GM21825 (cell line): ENCODE data around the gene KRTAP5-2.

Experiments
- ATAC-seq: cut with Tn5 transposase; IDR thresholded peaks from one replicate; pipeline ENCODE4 v1.9.1; 2021; ENCODE audit warnings: mild to moderate bottlenecking, moderate library complexity; ENCODE audit not compliant: unreplicated experiment

The KRTAP5-2 gene

GRCh38 chr11:1557051-1557884 is 40.8 kb downstream of the KRTAP5-2 start:
- no peak for ATAC-seq

DNA sequence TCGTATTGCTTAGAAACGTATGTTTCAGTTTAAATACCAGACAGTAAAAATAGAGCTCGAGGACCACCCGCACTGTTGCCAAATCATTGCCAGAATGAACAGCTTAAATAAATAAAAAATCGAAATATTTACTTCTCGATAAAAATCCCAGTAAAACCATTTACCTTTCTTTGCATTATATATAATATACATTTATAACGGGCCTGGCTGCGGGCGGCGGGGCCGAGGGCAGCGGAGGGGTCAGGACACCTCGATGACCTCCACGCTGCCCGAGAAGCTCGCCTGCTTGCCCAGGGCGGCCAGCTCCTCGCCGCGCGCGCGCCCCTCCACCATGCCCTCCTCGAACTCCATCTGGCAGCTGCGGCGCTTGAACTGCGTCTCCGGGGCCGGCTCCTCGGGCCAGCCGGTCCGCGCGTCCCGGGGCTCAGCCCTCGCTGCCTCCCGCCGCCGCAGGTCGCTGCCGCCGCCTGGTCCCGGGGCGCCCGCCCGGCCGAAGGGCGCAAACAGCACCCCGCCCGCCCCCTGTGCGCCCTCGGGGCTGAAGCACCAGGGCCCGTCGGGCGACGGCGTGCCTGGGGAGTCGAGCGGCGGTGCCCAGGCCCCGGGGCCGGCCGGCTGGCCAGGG is 41.7 kb downstream of the KRTAP5-2 start:
- no peak for ATAC-seq

DNA sequence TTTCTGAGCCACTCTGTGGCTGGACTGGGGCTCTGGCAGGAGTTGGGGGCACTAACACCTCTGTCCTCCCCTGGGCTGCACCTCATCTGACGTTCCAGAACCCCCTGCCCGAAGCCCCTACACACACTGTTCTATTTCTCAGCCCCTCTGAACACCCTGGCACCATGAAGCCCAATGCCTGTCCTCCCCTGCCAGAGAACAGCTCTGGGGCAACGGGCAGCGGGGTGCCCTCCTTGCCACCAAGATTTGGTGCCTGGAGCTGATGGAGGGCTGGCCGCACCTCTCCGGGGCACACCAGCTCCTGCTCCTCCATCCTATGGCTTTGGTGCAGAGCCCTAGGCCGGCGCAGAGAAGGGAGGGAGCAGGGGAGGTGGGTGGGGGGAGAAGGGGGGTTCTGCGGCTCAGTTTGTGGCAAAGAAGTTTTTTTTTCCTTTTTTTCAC is 42.4 kb downstream of the KRTAP5-2 start:
- ATAC-seq: no peak

DNA sequence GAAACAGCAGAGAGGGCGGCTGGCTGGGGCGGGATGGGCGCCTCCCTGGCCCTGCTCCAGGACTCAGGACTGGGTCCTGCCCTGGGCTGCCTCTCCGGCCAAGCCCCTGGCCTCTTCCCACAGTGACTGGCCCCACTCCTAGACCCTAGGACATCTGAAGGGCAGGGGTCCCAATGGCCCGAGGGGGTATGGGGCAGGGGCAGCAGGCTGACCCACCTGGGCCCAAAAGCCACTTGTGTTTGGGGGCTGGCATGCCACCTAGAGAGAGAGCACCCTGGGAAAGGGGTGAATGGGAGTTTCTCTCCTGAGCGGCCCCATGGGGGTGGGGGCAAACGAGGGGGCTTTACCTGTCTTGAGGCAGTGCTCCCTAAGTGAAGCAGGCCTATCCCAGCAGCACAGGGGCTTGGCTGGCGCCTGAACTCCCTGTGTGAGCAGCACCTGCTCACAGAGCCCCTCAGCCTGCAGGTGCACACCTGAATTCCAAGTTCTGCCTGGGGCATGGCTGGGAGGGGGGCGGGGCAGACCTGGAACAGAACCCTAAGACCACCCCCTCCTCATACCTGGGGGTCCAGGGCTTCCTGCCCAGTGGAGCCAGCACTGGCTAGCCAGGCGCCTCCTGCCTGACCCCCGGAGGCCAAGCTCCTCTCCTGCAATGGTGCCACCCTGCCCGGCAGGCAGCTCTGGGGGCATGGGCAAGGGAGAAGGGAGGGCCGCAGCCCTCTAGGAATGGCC is 42.9 kb downstream of the KRTAP5-2 start:
- no peak for ATAC-seq

DNA sequence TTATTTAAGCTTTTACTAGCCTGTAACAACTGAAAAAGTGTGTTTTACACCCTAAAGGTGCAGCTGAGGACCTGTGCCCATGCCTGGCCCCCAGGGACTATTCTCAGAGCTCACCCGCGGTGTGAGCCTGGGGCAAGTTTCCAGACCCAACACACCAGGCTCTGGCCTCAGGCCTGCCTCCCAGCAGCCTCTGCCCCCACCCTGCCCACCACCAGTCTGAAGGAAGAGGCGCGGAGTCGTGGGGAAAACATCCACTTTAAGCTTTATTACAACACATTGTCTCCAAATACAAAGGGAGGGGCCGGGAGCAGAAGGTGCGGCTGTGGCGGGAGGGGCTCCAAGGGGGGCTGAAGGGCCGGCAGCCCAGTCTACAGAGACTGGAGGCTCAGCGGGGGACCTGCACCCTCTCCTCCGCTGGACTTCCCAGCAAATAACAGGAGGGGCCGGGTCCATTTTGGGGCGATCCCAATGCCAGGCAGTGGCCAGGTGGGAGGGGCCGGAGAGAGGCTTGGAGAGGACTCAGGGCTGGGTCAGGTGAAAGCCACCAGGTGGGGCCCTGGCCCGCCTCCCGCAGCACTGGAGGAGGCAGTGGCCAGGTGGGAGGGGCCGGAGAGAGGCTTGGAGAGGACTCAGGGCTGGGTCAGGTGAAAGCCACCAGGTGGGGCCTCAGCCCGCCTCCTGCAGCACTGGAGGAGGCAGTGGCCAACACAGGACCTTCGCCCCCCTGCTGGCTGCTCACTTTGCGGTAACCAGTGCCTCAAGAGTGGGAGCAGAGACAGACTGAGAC is 44.1 kb downstream of the KRTAP5-2 start:
- ATAC-seq: no peak

GRCh38 chr11:1549338-1550330 is 48.5 kb downstream of the KRTAP5-2 start:
- ATAC-seq: no peak

GRCh38 chr11:1548221-1549070 is 49.6 kb downstream of the KRTAP5-2 start:
- no peak for ATAC-seq

- no peak for ATAC-seq
Observed at GRCh38 chr11:1547467-1548098, 50.5 kb downstream of the KRTAP5-2 start.
